Glomerular endothelial cell (primary cell): Measurements from ENCODE around the gene NGEF. TPM values are rescaled to one million over a fixed set of nuclear protein-coding genes. Genes with fewer than 3 reads are reported as not detected.

Source experiments
- DNase-seq: peaks from one replicate; pipeline ENCODE4 v3.0.0-alpha.2; 2011; ENCODE audit warnings: low read depth, low spot score; ENCODE audit errors: extremely low read depth
- total RNA-seq: library from RNA; depleted of rRNA; stranded (reverse); fragments of >200 nt; gene quantifications from 2 replicates; pipeline ENCODE4 v1.2.3, GENCODE V29; 2015

The NGEF gene
- total RNA-seq, 1 donor from 2014 or later = 0.47 TPM

DNA sequence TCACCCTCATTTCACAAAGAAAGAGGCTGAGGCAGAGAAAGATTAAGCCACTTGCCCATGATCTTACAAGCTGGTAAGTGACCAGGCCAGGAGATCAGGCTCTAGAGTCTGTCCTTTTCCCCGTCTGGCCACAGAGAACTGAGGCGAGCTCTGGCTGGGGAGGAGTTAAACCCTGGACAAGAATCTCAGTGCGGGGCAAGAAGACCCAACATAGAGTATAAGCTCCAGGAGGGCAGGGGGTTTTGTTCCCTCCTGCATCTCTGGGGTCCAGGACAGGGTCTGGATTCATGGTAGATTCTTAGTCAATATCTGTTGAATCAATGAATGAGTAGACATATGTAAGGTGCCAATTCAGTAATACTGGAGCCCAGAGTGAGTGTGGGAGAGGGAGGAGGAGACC lies 34.1 kb upstream of the NGEF start:
- DNase-seq = no peak

DNA sequence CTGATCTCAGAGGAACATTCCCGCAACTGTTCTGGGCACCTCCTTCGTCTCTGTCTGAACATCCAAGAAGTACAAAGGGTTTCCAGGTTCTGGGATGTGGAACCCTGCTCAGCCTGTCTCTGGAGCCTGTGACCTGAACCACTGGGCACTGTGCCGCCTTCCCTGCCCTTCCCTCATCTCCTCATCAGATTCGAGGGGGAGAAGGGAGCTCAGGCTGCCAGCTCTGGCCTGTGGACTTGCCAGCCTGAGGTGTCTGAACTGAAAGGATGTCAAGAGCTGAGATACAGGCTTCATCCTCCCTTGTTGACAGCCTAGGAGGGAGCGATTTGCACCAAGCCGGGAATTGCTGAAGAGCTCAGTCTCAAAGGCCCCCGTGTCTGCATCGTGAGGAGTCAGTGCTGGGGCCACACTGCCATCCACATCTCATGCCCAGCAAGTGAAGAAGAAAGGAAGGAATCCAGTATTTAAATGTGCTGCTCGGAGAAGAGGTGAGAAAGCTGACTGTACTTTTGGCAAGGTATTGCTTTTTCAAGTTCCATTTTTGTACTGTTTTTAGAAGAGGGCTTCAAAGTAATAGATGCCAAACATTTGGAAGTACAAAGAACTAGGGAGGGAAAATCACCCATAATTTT lies 32.0 kb upstream of the NGEF start:
- DNase-seq = no peak

- no peak for DNase-seq
These were observed 29.5 kb upstream of the NGEF start for GRCh38 chr2:233042549-233042948.

- no peak for DNase-seq
These were observed 28.8 kb upstream of the NGEF start for GRCh38 chr2:233041722-233042323.

GRCh38 chr2:233040571-233040970 lies 27.5 kb upstream of the NGEF start:
- DNase-seq = no peak

- DNase-seq = no peak
These were observed 26.9 kb upstream of the NGEF start for GRCh38 chr2:233039846-233040530.

DNA sequence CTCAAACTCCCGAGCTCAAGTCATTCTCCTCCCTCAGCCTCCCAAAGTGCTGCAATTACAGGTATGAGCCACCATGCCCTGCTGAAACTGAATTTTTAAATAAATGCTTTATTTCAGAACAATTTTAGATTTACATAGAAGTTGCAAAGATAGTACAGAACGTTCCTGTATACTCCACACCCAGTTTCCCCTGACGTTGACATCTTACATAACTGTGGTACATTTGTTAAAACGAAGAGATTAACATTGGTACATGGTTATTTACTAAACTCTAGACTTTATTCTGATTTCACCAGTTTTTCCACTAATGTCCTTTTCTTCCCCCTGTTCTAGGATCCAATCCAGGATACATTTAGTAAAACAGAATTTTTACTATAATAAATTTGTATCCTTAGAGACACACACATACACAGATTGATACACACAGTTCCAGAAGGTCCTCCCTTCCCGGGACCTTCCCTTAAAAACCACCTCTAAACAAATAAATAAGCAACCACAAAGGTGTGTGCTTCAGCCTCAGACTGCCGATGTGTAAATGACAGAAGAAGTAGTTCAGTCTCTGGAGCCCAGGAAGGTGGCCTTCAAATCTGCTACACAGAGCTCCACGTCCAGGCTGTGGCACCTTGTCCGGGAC lies 26.3 kb upstream of the NGEF start:
- DNase-seq = no peak

- DNase-seq = no peak
These were observed 24.0 kb upstream of the NGEF start for GRCh38 chr2:233037078-233037477.

GRCh38 chr2:233036162-233036838 lies 23.2 kb upstream of the NGEF start:
- DNase-seq = no peak

- no peak for DNase-seq
These were observed 22.5 kb upstream of the NGEF start for GRCh38 chr2:233035426-233036161.

- no peak for DNase-seq
These were observed 21.2 kb upstream of the NGEF start for GRCh38 chr2:233034091-233034882.

DNA sequence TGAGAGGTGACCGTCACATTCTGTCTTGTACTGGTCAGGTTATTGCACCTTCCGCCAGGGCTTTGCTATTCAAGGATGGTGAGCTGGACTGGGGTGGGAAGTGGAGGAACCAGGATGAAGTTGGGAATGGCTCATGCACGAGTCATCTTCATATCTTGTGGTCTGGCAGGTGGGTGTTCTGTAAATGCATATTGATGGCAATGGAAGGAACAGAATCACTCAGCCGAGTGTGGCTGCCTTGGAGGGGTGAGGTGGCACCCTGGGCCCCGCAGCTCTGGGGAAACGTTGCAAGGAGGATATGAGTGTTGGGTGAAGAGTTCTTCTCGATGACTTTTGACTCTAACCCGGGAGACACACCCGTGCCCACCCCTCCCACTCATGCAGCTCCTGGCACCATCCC lies 20.6 kb upstream of the NGEF start:
- DNase-seq = no peak

DNA sequence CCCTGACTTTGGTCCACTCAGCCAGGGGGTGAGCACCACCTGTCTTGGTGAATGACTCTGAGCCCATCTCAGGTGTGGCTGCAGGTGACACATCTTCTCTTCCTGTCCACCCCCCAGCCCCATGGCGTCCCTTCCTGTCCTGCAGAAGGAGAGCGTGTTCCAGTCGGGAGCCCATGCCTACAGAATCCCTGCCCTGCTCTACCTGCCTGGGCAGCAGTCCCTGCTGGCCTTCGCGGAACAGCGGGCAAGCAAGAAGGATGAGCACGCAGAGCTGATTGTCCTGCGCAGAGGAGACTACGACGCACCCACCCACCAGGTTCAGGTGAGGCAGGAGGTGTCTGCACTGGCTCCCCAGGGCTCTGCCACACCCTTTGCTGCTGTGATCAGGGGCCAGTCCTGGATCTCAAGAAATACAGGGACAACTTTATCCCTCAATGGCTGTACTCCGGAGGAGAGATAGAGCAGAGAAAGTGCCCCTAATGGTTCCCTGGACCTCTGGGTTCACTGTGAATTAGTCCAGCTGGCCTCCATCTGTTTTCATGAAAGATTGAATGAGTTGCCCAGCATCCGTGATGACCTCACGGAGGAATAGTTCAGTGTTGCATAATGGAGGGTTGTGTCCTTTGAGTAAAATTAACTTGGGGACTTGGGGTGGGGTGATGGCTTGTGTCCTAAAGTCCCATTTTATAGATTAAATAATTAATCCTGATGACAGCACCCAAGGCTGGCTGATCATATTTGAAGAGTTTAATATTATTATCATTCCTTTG lies 19.7 kb upstream of the NGEF start, which contains the start of gene NEU2:
NEU2 (plus strand) TSS at position 122 of the 770 bp plus-strand sequence; CDS start at position 122, 0 bp downstream.
- no peak for DNase-seq

DNA sequence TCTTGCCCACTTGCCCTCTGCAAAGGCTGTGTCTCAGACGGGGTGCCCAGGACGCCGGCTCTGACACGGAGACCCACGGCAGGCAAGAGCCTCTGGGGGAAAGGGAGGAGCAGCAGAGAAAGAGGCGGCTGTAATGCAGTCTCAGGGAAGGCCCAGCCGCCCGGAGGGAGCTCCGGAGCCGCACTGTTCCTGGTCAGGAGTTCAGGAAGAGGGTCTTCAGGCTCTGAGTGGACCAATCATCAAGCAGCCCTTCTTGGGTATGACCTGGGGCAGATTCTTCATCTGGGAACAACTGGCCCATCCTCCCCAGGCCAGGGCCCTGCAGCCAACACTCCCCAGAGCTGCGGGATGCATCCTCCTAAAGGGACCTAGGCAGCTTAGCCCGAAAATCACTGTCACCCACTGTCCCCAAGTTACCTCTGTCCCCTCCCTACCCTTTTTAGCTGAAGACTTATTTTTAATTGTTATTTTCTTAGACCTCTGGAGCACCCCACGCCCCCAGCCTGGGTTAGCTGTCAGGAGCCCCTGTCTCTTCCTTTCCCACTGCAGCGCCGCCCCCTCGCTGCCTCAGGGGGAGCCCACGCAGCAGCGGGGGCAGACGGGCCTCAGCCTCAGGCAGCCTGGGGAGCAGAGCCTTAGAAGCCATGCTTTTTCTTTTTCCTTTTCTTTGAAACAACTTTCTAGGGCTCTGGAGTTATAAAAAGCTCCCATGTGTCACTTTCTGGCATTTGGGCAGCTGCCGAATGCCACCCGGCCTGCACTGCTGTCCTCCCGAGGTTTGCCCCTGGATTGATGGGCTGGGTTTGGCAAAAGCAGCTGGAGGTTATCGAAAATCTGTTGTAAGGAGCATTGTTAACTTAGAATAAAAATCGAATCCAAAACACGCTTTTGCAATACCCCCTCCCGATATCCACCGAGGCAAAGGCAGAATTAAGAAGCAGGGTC lies 18.8 kb upstream of the NGEF start:
- no peak for DNase-seq

DNA sequence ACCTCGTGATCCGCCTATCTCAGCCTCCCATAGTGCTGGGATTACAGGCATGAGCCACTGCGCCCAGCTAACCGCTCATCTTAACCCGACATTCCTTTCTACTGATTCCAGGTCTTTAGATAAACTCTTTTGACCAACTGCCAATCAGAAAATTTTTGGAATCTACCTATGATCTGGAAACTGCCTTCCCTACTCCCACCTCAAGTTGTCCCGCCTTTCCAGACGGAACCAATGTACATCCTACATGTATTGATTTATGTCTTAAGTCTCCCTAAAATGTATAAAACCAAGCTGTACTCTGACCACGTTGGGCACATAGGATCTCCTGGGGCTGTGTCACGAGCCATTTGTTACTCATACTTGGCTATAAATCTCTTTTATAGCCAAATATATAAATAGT lies 16.3 kb upstream of the NGEF start:
- DNase-seq = no peak

DNA sequence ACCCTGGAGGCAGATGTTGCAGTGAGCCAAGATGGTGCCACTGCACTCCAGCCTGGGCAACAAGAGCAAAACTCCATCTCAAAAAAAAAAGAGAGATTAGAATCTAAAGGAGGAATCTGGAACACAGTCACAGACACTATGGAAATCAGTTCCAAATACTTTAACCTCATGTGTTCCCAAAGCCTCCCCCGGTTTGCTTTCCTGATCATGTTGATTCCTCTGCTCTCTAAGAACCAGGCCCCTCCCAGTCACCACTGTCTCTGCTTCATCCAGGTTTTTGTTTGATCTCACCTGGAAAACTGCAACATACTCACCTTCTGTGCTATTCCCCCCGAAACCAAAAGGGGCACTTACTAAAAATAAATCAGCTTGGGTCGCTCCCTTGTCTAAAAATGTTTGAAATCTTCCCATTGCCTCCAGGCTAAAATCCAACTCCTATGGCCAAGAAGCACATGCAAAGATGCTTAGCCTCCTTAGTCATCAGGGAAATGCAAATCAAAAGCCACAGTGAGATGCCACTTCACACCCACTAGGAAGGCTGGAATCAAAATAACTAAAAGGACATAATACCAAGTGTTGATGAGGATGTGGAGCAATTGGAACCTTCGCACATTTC lies 13.2 kb upstream of the NGEF start:
- DNase-seq = no peak

DNA sequence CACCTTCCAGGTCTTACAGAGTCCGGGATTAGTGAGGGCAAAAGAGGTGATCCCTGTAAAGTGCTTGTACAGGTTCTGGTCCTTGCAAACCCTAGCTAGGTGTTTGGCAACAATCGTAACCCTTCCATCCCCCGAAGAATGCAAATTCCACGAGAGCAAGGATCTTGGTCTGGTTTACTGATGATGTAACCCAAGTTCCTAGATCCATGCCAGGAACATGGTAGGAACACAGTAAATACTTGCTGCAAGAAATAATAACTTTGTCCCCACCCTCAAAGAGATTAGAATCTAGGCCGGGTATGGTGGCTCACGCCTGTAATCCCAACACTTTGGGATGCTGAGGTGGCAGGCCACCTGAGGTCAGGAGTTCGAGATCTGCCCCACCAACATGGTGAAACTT lies 12.7 kb upstream of the NGEF start:
- no peak for DNase-seq
